HG02870 (cell line): ENCODE data around the gene ADCY9.

Source experiments
- ATAC-seq: cut with Tn5 transposase; IDR thresholded peaks from one replicate; pipeline ENCODE4 v1.9.1; 2021; ENCODE audit warnings: mild to moderate bottlenecking, moderate library complexity; ENCODE audit not compliant: unreplicated experiment

ADCY9 gene

GRCh38 chr16:4124535-4125294, 8.5 kb upstream of the ADCY9 start:
- no peak for ATAC-seq

GRCh38 chr16:4123616-4124300, 7.5 kb upstream of the ADCY9 start:
- ATAC-seq: no peak

GRCh38 chr16:4120176-4120575, 3.9 kb upstream of the ADCY9 start:
- no peak for ATAC-seq

GRCh38 chr16:4117250-4117578, 972 bp upstream of the ADCY9 start:
- no peak for ATAC-seq

- ATAC-seq: no peak
Observed at GRCh38 chr16:4115949-4116318, 308 bp downstream of the ADCY9 start.

- no peak for ATAC-seq
Observed at GRCh38 chr16:4115209-4115948, 863 bp downstream of the ADCY9 start.

GRCh38 chr16:4114257-4115208, 1.7 kb downstream of the ADCY9 start:
- no peak for ATAC-seq

GRCh38 chr16:4113358-4114256, 2.6 kb downstream of the ADCY9 start:
- ATAC-seq: no peak

GRCh38 chr16:4111748-4112696, 4.2 kb downstream of the ADCY9 start:
- no peak for ATAC-seq

GRCh38 chr16:4110680-4111079, 5.6 kb downstream of the ADCY9 start:
- ATAC-seq: no peak

GRCh38 chr16:4110065-4110464, 6.2 kb downstream of the ADCY9 start:
- ATAC-seq: no peak

- no peak for ATAC-seq
Observed at GRCh38 chr16:4109250-4109736, 6.9 kb downstream of the ADCY9 start.

GRCh38 chr16:4106516-4106915, 9.7 kb downstream of the ADCY9 start:
- ATAC-seq: no peak

GRCh38 chr16:4105848-4106247, 10.4 kb downstream of the ADCY9 start:
- ATAC-seq: no peak

GRCh38 chr16:4103745-4104144, 12.5 kb downstream of the ADCY9 start:
- no peak for ATAC-seq

- no peak for ATAC-seq
Observed at GRCh38 chr16:4101421-4102219, 14.6 kb downstream of the ADCY9 start.

GRCh38 chr16:4098501-4098900, 17.7 kb downstream of the ADCY9 start:
- no peak for ATAC-seq

- no peak for ATAC-seq
Observed at GRCh38 chr16:4097826-4098240, 18.4 kb downstream of the ADCY9 start.
